ENCODE measurements around the gene AMOT.

Gene AMOT

DNA sequence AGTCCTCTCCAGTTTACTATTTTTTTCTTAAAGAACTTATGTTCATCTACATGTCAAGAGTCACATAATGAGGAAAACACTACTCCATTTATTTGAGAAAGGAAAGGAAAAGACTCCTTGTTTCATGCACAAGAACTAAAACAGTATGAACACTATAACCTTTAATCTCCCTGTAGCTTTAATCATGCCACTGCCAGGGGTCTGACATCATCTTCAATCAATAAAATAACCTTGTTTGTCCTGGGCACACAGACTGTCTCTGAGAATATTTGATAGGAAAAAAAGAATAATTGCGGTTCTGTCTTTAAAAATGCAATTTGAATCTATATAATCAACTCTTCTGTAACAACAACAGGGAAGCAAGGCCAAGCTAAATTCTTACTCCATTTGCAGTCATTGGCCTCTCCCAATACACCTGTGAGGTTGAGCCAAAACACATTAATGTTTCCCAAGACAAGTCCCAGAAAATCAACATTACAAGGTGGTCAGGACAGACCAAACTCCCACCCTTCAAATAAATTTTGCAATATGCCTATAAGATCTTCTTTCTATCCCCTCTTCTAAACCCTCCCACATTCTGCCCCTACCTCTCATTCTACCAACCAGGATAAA is 13.2 kb downstream of the AMOT start:
- no peaks in the 10 kb centered on the region for H3K79me2 ChIP-seq (ENCODE audit: insufficient read depth, low read length)
- H3K36me3 ChIP-seq (ENCODE audit: low read length): no peaks in the 10 kb centered on the region
- TF ChIP-seq CTCF (IDR thresholded peaks at IDR 0.05; ENCODE audit: insufficient read depth, low read length, poor library complexity, severe bottlenecking) (no peak), EZH2phosphoT487 (conservative IDR thresholded peaks at IDR 0.05; ENCODE audit: low read length) (no peak)
- no peaks in the 10 kb centered on the region for H3F3A ChIP-seq (ENCODE audit: insufficient read depth)
- no peak overlapping the region for H3K4me2 ChIP-seq (ENCODE audit: low read depth, low read length, poor library complexity, severe bottlenecking)
- no peak overlapping the region for H3K9ac ChIP-seq (ENCODE audit: low read length)
- no peaks in the 10 kb centered on the region for H4K20me1 ChIP-seq (ENCODE audit: low read depth, low read length)
- H3K27me3 ChIP-seq (ENCODE audit: low read length): no peaks in the 10 kb centered on the region
- no peak overlapping the region for H2AFZ ChIP-seq (ENCODE audit: low read depth, low read length, severe bottlenecking)
- H3K9me3 ChIP-seq (ENCODE audit: insufficient read depth, low read length): no peaks in the 10 kb centered on the region
- no peaks in the 10 kb centered on the region for H3K9me2 ChIP-seq (replicated peaks; ENCODE audit: insufficient read depth, low read length)
- no peak overlapping the region for H3K27ac ChIP-seq (ENCODE audit: low read depth, low read length)
- H3K4me3 ChIP-seq (ENCODE audit: insufficient read depth, low read length, poor library complexity, severe bottlenecking): no peak overlapping the region

- H3K36me3 ChIP-seq (ENCODE audit: low read length): no peaks in the 10 kb centered on the region
- H3K9me3 ChIP-seq (ENCODE audit: insufficient read depth, low read length): no peaks in the 10 kb centered on the region
- H3K4me3 ChIP-seq (ENCODE audit: insufficient read depth, low read length, poor library complexity, severe bottlenecking): no peak overlapping the region
- no peaks in the 10 kb centered on the region for H3K27me3 ChIP-seq (ENCODE audit: low read length)
- H4K20me1 ChIP-seq (ENCODE audit: low read depth, low read length): no peaks in the 10 kb centered on the region
- no peak overlapping the region for H3K9ac ChIP-seq (ENCODE audit: low read length)
- no peak overlapping the region for H3K4me2 ChIP-seq (ENCODE audit: low read depth, low read length, poor library complexity, severe bottlenecking)
- no peak overlapping the region for H3K27ac ChIP-seq (ENCODE audit: low read depth, low read length)
- H2AFZ ChIP-seq (ENCODE audit: low read depth, low read length, severe bottlenecking): no peak overlapping the region
- no peaks in the 10 kb centered on the region for H3K79me2 ChIP-seq (ENCODE audit: insufficient read depth, low read length)
- TF ChIP-seq CTCF (IDR thresholded peaks at IDR 0.05; ENCODE audit: insufficient read depth, low read length, poor library complexity, severe bottlenecking) (no peak), EZH2phosphoT487 (conservative IDR thresholded peaks at IDR 0.05; ENCODE audit: low read length) (no peak)
- H3K9me2 ChIP-seq (replicated peaks; ENCODE audit: insufficient read depth, low read length): no peaks in the 10 kb centered on the region
- no peaks in the 10 kb centered on the region for H3F3A ChIP-seq (ENCODE audit: insufficient read depth)
Measured at GRCh38 chrX:112826023-112826422, 14.6 kb downstream of the AMOT start.

DNA sequence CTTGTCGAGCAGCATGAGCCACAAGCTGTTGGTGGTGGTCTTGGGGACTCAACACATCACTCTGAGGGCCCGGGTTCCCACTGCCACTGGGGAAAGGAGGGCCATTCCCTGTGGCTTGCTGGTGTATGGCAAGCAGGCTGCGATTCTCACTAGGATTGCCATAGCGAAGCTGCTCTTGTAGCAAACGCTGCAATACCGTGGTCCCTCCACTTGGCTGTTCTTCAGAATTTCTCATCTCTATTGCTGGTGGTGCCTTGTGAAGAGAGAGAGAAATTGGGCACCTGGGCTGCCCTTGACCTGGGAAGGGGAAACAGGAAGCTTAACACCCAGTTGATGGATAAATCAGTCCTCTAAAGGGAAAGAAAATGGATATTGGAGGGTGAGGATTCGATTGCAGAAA is 17.7 kb downstream of the AMOT start:
- Histone ChIP-seq H3K4me2 (ENCODE audit: low read depth, low read length, poor library complexity, severe bottlenecking) (no peak overlapping the region), H3K9me2 (replicated peaks; ENCODE audit: insufficient read depth, low read length) (no peaks in the 10 kb centered on the region), H3K36me3 (ENCODE audit: low read length) (no peaks in the 10 kb centered on the region), H3K4me3 (ENCODE audit: insufficient read depth, low read length, poor library complexity, severe bottlenecking) (no peak overlapping the region), H3K79me2 (ENCODE audit: insufficient read depth, low read length) (no peaks in the 10 kb centered on the region), H4K20me1 (ENCODE audit: low read depth, low read length) (no peaks in the 10 kb centered on the region), H3K9me3 (ENCODE audit: insufficient read depth, low read length) (no peaks in the 10 kb centered on the region), H2AFZ (ENCODE audit: low read depth, low read length, severe bottlenecking) (no peak overlapping the region), H3F3A (ENCODE audit: insufficient read depth) (no peaks in the 10 kb centered on the region), H3K9ac (ENCODE audit: low read length) (no peak overlapping the region), H3K27me3 (ENCODE audit: low read length) (no peaks in the 10 kb centered on the region), H3K27ac (ENCODE audit: low read depth, low read length) (no peak overlapping the region)
- TF ChIP-seq CTCF (IDR thresholded peaks at IDR 0.05; ENCODE audit: insufficient read depth, low read length, poor library complexity, severe bottlenecking): no peak
- TF ChIP-seq EZH2phosphoT487 (conservative IDR thresholded peaks at IDR 0.05; ENCODE audit: low read length): no peak

Data from SU-DHL-6 (cell line).